Thyroid gland (tissue), 4 donors: ENCODE results near the gene C2orf49.

Experiments used
- CTCF ChIP-seq, 6 experiments: fragments of 200-600 bp in 3 of 6; fragments of 450-650 bp in 3 of 6; sonication (generic) in 3 of 6; IDR thresholded peaks; one replicate each; pipeline ENCODE4 v1.5.1; 2016 to 2019; ENCODE audit warnings: antibody characterized with exemption in 6 of 6, mild to moderate bottlenecking in 2 of 6, inconsistent platforms in 1 of 6, moderate library complexity in 1 of 6
- POLR2A ChIP-seq, 2 donors: fragments of 450-650 bp; IDR thresholded peaks; one replicate each; pipeline ENCODE4 v1.6.1; 2017; ENCODE audit warnings: antibody characterized with exemption in 2 of 2, mild to moderate bottlenecking in 2 of 2, moderate library complexity in 1 of 2

- TF ChIP-seq CTCF (IDR thresholded peaks at IDR 0.05) (no peak), POLR2A (IDR thresholded peaks at IDR 0.05) (no peak)
Measured at GRCh38 chr2:105290981-105291660, 46.2 kb upstream of the C2orf49 start.
